Middle frontal gyrus (tissue), 1 donor: Measurements from ENCODE around the gene NRTN.
"Not testable (repeated sequence)": the region's sequence is repeated elsewhere in the genome, so short reads cannot be mapped to it uniquely, and the experiment has no call there.

ENCODE experiments used
- DNase-seq: peaks from one replicate; pipeline ENCODE4 v3.0.0-alpha.2; 2015; ENCODE audit warnings: low spot score; ENCODE audit errors: extremely low spot score

The NRTN gene

DNA sequence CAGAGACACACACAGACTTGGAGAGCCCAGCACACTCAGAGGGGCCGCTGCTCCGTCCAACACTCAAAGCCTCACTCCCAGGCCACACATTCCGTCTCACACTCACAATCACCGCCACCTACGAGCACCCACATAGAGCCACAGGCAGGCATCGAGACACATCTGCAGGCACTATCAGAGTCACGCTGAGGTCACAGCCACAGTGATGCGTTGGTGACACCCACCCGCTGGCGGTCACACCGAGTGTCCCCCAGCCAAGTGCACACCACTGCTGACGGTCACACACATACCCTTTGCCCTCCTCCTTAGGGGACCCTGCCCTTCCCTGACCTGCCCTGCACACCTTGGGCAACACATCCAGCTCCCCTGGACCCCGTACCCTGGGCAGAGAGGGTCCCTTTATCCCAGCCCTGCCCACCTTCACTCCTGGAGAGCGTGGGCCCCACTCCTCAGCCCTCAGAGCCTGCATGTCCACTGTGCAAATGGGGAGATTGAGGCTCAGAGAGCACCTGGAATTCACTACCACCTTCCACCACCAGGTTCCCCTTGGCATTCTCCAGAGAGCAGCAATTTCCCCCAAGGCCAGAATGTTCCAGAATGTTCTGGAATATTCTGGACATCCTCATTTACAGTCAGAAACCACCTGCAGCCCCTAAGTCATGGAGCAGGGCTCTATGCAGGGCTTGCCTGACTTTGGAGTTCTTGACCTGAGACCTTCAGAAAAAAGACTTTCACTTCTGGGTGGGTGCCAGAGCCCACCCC, 60.0 kb downstream of the NRTN start:
- no peak for DNase-seq

- DNase-seq, result no peak
Measured at GRCh38 chr19:5865772-5866171, 60.9 kb downstream of the NRTN start.

GRCh38 chr19:5867201-5868136, 62.6 kb downstream of the NRTN start:
- DNase-seq, result no peak

GRCh38 chr19:5870986-5871394, 66.1 kb downstream of the NRTN start:
- no peak for DNase-seq

GRCh38 chr19:5873617-5874199, 68.8 kb downstream of the NRTN start:
- no peak for DNase-seq

DNA sequence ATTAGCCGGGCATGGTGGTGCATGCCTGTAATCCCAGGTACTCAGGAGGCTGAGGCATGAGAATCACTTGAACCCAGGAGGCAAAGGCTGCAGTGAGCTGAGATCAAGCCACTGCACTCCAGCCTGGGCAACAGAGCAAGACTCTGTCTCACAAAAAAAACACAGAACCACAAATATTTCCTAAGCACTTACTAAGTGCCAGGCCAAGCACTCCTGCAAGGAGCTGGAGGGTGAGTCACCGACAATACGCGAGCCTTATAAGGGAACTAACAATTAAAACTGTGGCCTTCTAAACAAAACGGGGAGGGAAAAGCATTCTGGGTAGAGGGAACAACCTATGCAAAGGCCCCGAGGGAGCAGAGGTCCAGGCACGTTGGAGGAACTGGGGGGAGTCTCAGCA, 69.6 kb downstream of the NRTN start:
- DNase-seq, result not testable (repeated sequence)

- no peak for DNase-seq
Measured at GRCh38 chr19:5877427-5877826, 72.6 kb downstream of the NRTN start.

- DNase-seq, result no peak
Measured at GRCh38 chr19:5877882-5878281, 73.0 kb downstream of the NRTN start.
